GM19043 (cell line): ENCODE results near the gene SMDT1.
"Not testable (repeated sequence)": the region's sequence is repeated elsewhere in the genome, so short reads cannot be mapped to it uniquely, and the experiment has no call there.

ENCODE experiments used
- ATAC-seq: cut with Tn5 transposase; IDR thresholded peaks from one replicate; pipeline ENCODE4 v1.9.1; 2021; ENCODE audit warnings: low read depth; ENCODE audit not compliant: unreplicated experiment

Gene SMDT1

DNA sequence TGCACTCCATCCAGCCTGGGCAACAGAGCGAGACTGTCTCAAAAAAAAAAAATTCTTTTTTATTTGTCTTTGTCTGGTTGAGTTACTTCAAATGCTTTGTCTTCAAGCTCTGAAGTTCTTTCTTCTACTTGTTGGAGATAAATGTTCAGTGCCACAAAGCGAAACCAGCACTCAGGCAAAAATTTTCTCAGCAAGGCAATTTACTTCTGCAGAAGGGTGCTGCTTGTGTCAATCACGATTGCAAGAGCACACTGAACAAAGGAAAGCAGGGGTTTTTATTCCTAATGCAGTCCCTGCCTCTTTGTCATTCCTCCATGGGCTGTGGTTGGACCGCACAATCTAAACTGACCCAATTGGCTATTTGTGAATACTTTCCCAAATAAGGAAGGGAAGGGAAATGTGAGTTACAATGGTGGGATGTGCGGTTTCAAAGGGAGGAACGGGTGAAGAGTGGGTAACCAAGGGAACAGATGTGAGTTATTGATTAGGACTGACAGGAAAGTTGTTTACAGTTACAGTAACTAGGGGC, 24.9 kb downstream of the SMDT1 start:
- ATAC-seq, result not testable (repeated sequence)

DNA sequence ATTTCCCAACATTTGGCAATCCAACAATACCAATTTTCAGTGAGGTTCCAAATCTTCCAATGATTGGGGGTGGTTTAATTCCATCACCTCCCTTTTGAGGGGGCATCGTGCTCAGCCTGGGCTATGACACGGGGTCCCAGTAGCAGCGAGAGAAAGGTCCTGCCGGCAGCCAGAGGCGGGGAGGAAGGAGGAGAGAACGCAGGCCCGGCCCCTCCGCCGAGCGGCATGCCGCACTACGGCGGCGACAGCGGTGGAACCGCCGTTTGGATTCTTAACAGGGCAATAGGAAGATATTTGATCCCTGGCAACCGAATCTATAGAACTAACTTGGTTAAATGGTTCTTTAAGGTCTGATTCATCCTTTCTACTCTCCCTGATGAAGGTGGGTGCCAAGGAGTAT, 29.3 kb downstream of the SMDT1 start:
- ATAC-seq, result no peak

- no peak for ATAC-seq
Measured at GRCh38 chr22:42111798-42112197, 32.3 kb downstream of the SMDT1 start.

- ATAC-seq, result not testable (repeated sequence)
Measured at GRCh38 chr22:42112793-42113192, 33.3 kb downstream of the SMDT1 start.

GRCh38 chr22:42114721-42115120, 35.2 kb downstream of the SMDT1 start:
- ATAC-seq, result no peak

DNA sequence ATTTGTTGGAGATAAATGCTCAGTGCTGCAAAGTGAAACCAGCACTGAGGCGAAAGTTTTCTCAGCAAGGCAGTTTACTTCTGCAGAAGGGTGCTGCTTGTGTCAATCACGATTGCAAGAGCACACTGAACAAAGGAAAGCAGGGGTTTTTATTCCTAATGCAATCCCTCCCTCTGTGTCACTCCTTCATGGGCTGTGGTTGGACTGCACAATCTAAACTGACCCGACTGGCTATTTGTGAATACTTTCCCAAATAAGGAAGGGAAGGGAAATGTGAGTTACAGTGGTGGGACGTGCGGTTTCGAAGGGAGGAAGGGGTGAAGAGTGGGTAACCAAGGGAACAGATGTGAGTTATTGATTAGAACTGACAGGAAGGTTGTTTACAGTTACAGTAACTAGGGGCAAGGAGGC, 35.9 kb downstream of the SMDT1 start:
- ATAC-seq, result not testable (repeated sequence)

DNA sequence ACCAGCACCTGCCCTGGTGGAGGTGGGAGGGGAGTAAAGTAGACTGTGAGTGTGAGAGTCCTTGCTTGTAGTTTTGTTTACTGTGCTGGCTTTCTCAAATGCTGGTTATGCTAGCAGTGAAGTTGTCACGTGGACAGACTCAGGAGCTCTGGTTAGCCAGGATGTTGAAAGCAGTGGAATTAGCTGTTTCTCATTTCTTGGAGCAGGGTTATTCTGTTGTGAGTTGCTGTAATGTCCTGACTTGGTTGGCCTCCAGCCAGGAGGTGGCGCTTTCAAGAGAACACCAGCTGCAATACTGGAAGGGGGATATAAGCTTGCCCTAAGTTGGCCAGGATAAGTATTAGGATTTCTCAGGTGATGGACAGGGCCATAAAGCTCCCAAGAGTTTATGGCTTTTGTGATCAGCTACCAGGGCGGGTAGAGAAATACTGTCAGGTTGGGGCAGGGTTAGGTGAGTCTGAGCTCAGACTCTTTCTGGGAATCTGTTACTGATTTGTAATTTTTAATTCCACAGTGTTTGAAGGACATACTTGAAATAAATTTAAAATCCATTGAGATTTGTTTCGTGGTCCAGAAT, 37.4 kb downstream of the SMDT1 start:
- ATAC-seq, result no peak

DNA sequence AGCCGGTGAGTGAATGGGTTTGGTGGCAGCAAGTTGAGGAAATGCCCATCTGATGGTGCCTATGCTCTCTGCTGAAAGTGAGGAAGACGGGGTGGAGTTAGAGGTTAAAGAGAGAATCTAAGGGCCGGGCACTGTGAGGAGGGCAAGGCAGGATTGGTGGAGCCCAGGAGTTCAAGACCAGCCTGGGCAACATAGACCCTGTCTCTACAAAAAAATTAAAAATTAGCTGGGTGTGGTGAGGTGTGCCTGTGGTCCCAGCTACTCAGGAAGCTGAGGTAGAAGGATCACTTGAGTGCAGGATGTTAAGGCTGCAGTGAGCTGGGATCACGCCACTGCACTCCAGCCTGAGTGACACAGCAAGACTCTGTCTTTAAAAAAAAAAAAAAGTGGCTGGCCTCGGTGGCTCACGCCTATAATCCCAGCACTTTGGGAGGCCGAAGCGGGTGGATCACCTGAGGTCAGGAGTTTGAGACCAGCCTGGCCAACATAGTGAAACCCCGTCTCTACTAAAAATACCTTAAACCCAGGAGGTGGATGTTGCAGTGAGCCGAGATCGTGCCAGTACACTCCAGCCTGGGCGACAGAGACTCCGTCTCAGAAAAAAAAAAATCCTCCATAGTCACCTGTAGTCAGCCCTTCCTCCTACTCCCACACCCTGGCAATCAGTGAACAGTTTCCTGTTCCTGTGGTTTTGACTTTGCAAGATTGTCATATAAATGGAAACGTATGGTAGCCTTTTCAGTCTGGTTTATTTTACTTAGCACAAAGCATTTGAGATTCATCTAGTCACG, 40.9 kb downstream of the SMDT1 start:
- not testable (repeated sequence) for ATAC-seq

DNA sequence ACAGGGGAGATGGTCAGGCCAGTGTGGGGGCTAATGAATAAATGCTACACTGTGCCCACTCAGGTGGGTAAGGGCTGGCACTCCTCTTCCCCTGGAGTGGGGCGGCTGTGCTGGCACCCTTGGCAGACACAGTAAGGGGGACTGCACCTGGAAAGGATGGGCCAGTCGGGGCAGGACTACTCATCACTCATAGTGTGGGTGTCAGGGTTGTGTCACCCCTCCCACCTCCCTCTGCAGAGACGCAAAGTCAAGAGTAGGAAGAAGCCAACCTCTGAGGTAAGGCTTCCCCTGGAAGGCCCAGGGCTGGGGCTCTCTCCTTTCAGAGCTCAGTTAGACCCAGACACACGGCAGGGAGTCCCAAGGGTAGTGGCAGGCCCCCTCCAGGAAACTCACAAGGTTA, 44.0 kb downstream of the SMDT1 start:
- ATAC-seq, result not testable (repeated sequence)

DNA sequence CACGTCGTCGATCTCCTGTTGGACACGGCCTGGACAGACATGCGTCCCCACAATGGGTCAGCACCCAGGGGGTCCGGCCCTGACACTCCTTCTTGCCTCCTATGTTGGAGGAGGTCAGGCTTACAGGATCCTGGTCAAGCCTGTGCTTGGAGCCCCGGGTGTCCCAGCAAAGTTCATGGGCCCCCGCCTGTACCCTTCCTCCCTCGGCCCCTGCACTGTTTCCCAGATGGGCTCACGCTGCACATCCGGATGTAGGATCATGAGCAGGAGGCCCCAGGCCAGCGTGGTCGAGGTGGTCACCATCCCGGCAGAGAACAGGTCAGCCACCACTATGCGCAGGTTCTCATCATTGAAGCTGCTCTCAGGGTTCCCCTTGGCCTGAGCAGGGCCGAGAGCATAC, 48.1 kb downstream of the SMDT1 start:
- no peak for ATAC-seq

- ATAC-seq, result not testable (repeated sequence)
Measured at GRCh38 chr22:42128007-42128406, 48.5 kb downstream of the SMDT1 start.

DNA sequence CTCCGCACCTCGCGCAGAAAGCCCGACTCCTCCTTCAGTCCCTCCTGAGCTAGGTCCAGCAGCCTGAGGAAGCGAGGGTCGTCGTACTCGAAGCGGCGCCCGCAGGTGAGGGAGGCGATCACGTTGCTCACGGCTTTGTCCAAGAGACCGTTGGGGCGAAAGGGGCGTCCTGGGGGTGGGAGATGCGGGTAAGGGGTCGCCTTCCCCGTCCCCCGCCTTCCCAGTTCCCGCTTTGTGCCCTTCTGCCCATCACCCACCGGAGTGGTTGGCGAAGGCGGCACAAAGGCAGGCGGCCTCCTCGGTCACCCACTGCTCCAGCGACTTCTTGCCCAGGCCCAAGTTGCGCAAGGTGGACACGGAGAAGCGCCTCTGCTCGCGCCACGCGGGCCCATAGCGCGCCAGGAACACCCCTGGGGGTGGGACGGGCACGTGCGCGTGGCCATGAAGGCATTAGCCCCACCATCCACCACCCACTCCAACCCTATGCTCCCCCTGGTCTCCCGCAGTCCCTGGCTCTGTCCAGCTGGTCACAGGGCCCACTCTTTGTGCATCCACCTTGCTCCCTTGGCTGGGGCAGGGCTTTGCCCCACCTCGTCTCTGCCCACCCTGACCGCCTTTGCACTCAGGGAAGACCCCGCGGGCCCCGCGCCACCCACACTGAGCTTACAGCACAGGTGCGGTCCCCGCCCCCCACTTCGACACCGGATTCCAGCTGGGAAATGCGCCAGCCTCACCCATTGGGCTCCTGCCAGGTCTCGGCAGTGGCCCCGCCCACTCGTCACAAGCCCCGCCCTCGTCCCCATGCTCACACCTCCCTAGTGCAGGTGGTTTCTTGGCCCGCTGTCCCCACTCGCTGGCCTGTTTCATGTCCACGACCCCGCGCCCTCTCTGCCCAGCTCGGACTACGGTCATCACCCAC, 49.5 kb downstream of the SMDT1 start:
- not testable (repeated sequence) for ATAC-seq

DNA sequence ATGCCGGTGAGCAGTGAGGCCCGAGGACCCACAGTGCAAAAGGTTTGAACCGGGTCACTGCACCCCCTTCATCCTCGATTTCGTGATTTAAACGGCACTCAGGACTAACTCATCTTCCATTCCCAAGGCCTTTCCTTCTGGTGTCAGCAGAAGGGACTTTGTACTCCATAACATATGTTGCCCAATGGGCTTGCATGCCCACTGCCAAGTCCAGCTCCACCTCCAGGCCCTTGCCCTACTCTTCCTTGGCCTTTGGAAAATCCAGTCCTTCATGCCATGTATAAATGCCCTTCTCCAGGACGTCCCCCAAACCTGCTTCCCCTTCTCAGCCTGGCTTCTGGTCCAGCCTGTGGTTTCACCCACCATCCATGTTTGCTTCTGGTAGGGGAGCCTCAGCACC, 50.7 kb downstream of the SMDT1 start:
- not testable (repeated sequence) for ATAC-seq

DNA sequence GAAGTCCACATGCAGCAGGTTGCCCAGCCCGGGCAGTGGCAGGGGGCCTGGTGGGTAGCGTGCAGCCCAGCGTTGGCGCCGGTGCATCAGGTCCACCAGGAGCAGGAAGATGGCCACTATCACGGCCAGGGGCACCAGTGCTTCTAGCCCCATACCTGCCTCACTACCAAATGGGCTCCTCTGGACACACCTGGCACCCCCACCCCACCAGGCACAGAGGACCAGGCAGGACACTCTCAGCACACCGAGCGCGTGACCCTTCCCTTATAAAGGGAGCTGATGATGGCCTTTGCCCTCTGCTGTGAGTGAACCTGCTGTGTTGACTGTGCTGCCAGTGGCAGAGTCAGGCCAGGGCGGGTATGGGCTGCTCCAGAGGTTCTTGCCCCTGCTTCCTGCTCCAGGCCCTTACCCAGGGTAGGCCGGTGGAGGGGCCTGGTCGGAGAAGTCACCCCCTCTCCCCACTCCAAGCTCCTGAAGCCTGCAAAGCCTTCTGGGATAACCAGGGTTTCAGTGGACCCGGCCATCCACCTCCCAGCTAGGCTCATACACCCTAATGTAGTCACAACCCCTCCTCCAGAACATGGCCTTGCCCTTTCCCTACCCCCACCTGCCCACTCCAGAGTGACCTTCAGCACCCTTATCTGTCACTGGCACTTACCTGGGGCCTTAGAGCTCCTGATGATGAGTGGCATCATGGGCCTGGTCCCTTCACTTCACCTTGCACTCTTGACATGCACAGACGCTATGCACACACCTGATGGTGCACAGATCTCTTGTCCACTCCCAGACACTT, 51.3 kb downstream of the SMDT1 start, which contains the start of gene CYP2D6:
Gene CYP2D6 (minus strand): TSS at position 172 of the 793 bp plus-strand sequence. CDS start 19 bp downstream, at position 153.
- ATAC-seq, result not testable (repeated sequence)

GRCh38 chr22:42131562-42131961, 52.1 kb downstream of the SMDT1 start:
- no peak for ATAC-seq

DNA sequence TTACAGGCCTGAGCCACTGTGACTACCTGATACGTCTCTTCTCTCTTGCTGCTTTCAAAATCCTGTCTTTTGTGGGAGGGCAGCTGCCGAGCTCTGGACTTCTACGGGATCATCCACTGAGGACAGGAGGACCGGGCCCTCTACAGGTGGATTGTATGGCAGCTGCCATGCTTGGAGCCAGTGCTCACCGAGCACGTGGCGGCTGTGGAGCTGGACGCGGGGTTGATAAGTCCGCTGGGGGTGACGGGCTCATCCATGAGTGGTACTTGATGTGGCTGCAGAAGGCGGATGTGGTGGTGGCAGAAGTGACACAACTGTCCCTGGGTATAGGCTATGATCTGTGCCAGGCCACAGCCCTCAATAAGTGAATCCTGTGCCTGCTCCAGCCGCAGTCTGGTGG, 53.0 kb downstream of the SMDT1 start:
- no peak for ATAC-seq
